NB4 (cell line): ENCODE data around the gene MMS19.

ENCODE experiments used
- MYC ChIP-seq: IDR thresholded peaks from 2 replicates; pipeline ENCODE4 v1.6.1; 2011; ENCODE audit warnings: low read depth, low read length
- POLR2A ChIP-seq: IDR thresholded peaks from 2 replicates; pipeline ENCODE4 v1.6.1; 2011; ENCODE audit warnings: mild to moderate bottlenecking; ENCODE audit not compliant: insufficient read length; ENCODE audit errors: extremely low read depth
- TF ChIP-seq, protein P1 (sequence below): IDR thresholded peaks from one replicate; pipeline ENCODE4 v1.5.1; 2012; ENCODE audit warnings: low read depth, low read length
- TF ChIP-seq, protein P2 (sequence below): IDR thresholded peaks from 2 replicates; pipeline ENCODE4 v1.6.1; 2011; ENCODE audit warnings: low read depth, low read length

DNA sequence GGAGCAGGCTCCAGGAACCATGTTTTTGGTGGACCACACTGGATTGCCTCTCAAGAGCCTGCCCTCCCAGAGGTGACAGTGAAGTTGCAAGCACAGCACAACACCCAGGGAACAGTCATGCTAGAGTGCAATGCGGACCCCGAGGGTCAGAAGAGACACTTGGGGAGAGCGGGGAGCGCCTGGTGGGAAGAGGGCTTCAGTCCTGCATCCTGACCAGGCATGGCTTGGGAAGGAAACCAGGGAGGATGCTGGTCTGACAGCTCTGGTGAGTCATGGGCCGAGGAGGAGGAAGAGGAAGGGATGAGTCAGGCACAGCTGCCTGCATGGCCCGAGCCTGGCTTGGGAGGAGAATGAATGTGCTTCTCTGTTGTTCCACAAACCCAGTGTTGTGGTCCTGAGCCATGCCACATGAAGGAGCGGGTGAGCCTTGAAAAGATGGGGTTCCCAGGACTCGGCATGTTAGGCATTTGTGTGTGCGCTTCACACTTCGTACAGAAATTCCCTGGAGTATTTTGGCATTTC is 44.9 kb upstream of the MMS19 start:
- TF ChIP-seq, protein P1, sequence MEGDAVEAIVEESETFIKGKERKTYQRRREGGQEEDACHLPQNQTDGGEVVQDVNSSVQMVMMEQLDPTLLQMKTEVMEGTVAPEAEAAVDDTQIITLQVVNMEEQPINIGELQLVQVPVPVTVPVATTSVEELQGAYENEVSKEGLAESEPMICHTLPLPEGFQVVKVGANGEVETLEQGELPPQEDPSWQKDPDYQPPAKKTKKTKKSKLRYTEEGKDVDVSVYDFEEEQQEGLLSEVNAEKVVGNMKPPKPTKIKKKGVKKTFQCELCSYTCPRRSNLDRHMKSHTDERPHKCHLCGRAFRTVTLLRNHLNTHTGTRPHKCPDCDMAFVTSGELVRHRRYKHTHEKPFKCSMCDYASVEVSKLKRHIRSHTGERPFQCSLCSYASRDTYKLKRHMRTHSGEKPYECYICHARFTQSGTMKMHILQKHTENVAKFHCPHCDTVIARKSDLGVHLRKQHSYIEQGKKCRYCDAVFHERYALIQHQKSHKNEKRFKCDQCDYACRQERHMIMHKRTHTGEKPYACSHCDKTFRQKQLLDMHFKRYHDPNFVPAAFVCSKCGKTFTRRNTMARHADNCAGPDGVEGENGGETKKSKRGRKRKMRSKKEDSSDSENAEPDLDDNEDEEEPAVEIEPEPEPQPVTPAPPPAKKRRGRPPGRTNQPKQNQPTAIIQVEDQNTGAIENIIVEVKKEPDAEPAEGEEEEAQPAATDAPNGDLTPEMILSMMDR: no peak
- TF ChIP-seq, protein P2, sequence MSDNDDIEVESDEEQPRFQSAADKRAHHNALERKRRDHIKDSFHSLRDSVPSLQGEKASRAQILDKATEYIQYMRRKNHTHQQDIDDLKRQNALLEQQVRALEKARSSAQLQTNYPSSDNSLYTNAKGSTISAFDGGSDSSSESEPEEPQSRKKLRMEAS: peak; percentile 85
- TF ChIP-seq POLR2A: no peak
- TF ChIP-seq MYC: peak; percentile 86
